ENCODE results near the gene EYS.

The EYS gene

DNA sequence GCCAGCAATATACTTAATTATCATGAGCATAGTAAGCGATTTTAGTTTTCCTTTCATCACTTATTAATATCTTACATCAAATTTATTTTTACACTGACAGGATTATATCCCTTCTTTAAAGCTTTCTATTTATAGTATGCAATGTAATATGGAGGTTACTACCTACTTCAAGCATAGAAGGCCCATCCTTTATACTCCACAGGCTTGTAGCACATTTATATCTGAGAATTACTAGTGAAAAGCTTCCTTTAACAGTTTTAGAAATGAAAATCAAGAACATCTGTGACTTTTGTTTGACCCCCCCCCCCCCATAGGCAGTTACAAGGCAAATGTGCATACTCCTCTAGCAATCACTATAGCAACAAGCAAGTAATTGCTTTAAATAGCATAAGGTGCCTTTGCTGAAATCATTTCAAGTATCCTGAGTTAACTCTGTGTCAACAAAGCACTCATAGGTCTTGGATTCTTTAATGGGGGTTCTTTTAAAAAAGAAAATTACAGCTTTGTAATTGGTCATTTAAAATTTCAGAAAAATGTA is 1153.7 kb downstream of the EYS start:
- Histone ChIP-seq H3K4me3 (no peak overlapping the region), H3K36me3 (ENCODE audit: insufficient read depth, low read length) (no peaks in the 10 kb centered on the region), H3K9me3 (ENCODE audit: low read depth, low read length) (no peaks in the 10 kb centered on the region), H3K27ac (no peak overlapping the region), H3K9ac (ENCODE audit: insufficient read length) (no peak overlapping the region)
- no peak for DNase-seq (ENCODE audit: low read depth, low spot score)
- no peak for TF ChIP-seq FOXP2 (optimal IDR thresholded peaks at IDR 0.05; ENCODE audit: control extremely low read depth, extremely low read length, insufficient read depth)
- no peak for TF ChIP-seq EZH2 (IDR thresholded peaks at IDR 0.05)
- no peak for TF ChIP-seq POLR2AphosphoS5 (IDR thresholded peaks at IDR 0.05; ENCODE audit: borderline replicate concordance, low read depth, low read length)

DNA sequence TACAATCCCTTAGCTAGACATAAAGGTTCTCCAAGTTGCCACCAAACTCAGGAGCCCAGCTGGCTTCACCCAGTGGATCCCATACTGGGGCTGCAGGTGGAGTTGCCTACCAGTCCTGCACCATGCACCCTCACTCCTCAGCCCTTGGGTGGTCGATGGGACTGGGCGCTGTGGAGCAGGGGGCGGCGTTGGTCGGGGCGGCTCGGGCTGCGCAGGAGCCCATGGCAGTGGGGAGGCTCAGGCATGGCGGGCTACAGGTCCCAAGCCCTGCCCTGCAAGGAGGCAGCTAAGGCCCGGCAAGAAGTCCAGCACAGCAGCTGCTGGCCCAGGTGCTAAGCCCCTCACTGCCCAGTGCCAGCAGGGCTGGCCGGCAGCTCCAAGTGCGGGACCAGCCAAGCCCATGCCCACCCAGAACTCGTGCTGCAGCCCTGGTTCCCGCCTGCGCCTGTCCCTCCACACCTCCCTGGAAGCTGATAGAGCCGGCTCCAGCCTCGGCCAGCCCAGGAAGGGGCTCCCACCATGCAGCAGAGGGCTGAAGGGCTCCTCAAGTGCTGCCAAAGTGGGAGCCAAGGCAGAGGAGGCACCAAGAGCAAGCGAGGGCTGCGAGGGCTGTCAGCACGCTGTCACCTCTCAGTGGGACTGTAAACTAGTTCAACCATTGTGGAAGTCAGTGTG is 1159.3 kb downstream of the EYS start:
- Histone ChIP-seq H3K27ac (no peak overlapping the region), H3K4me3 (no peak overlapping the region), H3K9ac (ENCODE audit: insufficient read length) (no peak overlapping the region), H3K36me3 (ENCODE audit: insufficient read depth, low read length) (no peaks in the 10 kb centered on the region), H3K9me3 (ENCODE audit: low read depth, low read length) (no peaks in the 10 kb centered on the region)
- no peak for DNase-seq (ENCODE audit: low read depth, low spot score)
- TF ChIP-seq POLR2AphosphoS5 (IDR thresholded peaks at IDR 0.05; ENCODE audit: borderline replicate concordance, low read depth, low read length), result no peak
- TF ChIP-seq EZH2 (IDR thresholded peaks at IDR 0.05), result no peak
- no peak for TF ChIP-seq FOXP2 (optimal IDR thresholded peaks at IDR 0.05; ENCODE audit: control extremely low read depth, extremely low read length, insufficient read depth)

DNA sequence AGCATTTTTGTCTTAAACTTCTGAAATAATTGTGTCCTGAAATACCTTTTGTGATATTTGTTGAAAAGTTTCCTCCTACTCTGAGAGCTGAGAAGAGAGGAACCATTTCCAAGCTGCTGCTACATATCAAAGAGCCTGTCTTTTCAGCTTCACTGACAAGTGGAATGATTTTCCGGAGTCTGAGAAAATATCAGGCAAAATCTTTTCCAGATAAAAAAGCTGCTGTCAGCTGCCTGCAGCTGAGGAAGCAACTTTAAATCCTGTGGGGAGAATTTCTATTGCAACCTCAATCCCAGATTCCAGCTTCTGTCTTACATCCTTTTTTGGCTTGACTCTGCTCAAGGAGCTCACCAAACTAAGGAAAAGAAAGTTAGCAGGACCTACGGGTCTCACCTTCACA is 1167.1 kb downstream of the EYS start:
- H3K36me3 ChIP-seq (ENCODE audit: insufficient read depth, low read length), result no peaks in the 10 kb centered on the region
- no peaks in the 10 kb centered on the region for H3K9me3 ChIP-seq (ENCODE audit: low read depth, low read length)
- H3K4me3 ChIP-seq, result no peak overlapping the region
- no peak for DNase-seq (ENCODE audit: low read depth, low spot score)
- H3K9ac ChIP-seq (ENCODE audit: insufficient read length), result no peak overlapping the region
- H3K27ac ChIP-seq, result no peak overlapping the region
- TF ChIP-seq EZH2 (IDR thresholded peaks at IDR 0.05), result no peak
- no peak for TF ChIP-seq FOXP2 (optimal IDR thresholded peaks at IDR 0.05; ENCODE audit: control extremely low read depth, extremely low read length, insufficient read depth)
- TF ChIP-seq POLR2AphosphoS5 (IDR thresholded peaks at IDR 0.05; ENCODE audit: borderline replicate concordance, low read depth, low read length), result no peak

DNA sequence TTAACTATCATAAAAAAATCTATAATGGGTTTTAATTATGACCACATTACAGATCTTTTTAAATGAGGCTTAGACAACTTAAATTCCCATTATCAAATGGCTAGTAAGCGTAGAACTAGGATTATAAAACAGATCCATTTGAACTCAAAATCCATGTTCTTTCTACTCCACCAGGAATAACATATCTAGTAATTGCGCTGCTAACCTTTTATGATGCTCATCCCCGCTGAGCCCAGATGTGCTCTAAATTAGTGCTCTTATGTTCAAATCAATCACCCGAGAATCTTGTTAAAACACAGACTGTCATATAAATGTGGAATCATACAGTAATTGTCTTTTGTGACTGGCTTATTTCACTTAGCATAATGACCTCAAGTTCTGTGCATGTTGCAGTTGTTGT is 1168.3 kb downstream of the EYS start:
- no peak for TF ChIP-seq FOXP2 (optimal IDR thresholded peaks at IDR 0.05; ENCODE audit: control extremely low read depth, extremely low read length, insufficient read depth)
- TF ChIP-seq POLR2AphosphoS5 (IDR thresholded peaks at IDR 0.05; ENCODE audit: borderline replicate concordance, low read depth, low read length), result no peak
- TF ChIP-seq EZH2 (IDR thresholded peaks at IDR 0.05), result no peak
- no peak for DNase-seq (ENCODE audit: low read depth, low spot score)
- H3K27ac ChIP-seq, result no peak overlapping the region
- no peaks in the 10 kb centered on the region for H3K36me3 ChIP-seq (ENCODE audit: insufficient read depth, low read length)
- H3K9me3 ChIP-seq (ENCODE audit: low read depth, low read length), result no peaks in the 10 kb centered on the region
- no peak overlapping the region for H3K4me3 ChIP-seq
- H3K9ac ChIP-seq (ENCODE audit: insufficient read length), result no peak overlapping the region

DNA sequence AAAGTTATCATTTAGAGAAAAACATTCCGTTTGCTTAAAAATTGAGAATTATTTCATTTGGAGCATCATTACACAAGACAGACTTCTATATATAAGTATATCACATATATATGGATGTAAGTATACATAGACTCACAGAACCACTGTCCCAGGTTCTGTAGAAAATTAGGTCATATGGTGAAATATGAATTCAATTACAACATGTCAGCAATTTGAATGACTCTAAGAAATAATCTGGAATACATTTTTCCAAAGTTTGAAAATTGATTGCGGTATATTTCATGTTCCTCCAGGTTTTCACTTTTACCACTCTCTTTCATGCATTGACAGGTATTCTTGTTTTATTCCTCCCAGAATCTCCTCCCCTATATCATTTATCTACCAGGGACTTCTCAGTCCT is 1179.1 kb downstream of the EYS start:
- H3K9me3 ChIP-seq (ENCODE audit: low read depth, low read length), result no peaks in the 10 kb centered on the region
- H3K9ac ChIP-seq (ENCODE audit: insufficient read length), result no peak overlapping the region
- H3K4me3 ChIP-seq, result no peak overlapping the region
- no peaks in the 10 kb centered on the region for H3K36me3 ChIP-seq (ENCODE audit: insufficient read depth, low read length)
- H3K27ac ChIP-seq, result no peak overlapping the region
- DNase-seq (ENCODE audit: low read depth, low spot score), result no peak
- TF ChIP-seq EZH2 (IDR thresholded peaks at IDR 0.05), result no peak
- no peak for TF ChIP-seq FOXP2 (optimal IDR thresholded peaks at IDR 0.05; ENCODE audit: control extremely low read depth, extremely low read length, insufficient read depth)
- TF ChIP-seq POLR2AphosphoS5 (IDR thresholded peaks at IDR 0.05; ENCODE audit: borderline replicate concordance, low read depth, low read length), result no peak

DNA sequence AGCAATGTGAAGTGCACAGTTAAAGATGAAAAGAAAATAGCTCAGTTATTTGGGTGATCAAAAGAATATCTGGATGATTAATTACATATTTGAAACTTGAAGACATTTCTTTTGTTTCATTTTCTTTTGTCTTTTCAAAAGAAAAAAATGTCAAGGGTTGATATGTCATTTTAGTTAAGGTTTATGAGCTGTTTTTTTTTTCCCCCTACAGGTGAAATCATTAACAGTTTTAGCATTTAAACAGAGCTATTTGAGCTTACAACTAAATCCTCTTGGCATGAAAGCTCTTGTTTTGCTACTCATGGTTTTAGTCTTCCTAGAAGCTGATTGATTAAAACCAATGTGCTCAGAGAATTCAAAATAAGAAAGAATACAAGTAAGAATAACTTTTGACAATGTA is 1184.2 kb downstream of the EYS start:
- Histone ChIP-seq H3K27ac (no peak overlapping the region), H3K9me3 (ENCODE audit: low read depth, low read length) (no peaks in the 10 kb centered on the region), H3K4me3 (no peak overlapping the region), H3K9ac (ENCODE audit: insufficient read length) (no peak overlapping the region), H3K36me3 (ENCODE audit: insufficient read depth, low read length) (no peaks in the 10 kb centered on the region)
- no peak for DNase-seq (ENCODE audit: low read depth, low spot score)
- no peak for TF ChIP-seq EZH2 (IDR thresholded peaks at IDR 0.05)
- no peak for TF ChIP-seq FOXP2 (optimal IDR thresholded peaks at IDR 0.05; ENCODE audit: control extremely low read depth, extremely low read length, insufficient read depth)
- TF ChIP-seq POLR2AphosphoS5 (IDR thresholded peaks at IDR 0.05; ENCODE audit: borderline replicate concordance, low read depth, low read length), result no peak

DNA sequence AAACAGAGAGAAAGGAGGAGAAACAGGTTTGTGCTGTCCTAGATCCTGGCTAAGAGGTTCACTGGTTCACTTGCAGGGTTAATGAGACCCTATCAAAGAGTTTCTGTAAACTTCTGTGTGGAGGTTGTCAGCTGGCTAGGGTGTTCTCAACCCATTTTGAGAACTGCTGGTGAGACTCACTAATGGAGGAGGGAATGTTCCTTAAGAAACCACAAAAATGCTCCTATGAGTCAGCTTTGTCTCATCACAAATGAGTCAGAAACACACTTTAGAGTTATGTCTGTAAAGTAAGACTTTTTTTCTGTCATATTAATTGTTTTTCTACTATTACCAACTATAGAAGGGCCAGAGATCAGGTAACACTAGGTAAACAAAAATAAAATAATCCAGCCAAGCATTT is 1187.0 kb downstream of the EYS start:
- TF ChIP-seq POLR2AphosphoS5 (IDR thresholded peaks at IDR 0.05; ENCODE audit: borderline replicate concordance, low read depth, low read length) (no peak), EZH2 (IDR thresholded peaks at IDR 0.05) (no peak), FOXP2 (optimal IDR thresholded peaks at IDR 0.05; ENCODE audit: control extremely low read depth, extremely low read length, insufficient read depth) (no peak)
- Histone ChIP-seq H3K36me3 (ENCODE audit: insufficient read depth, low read length) (no peaks in the 10 kb centered on the region), H3K9me3 (ENCODE audit: low read depth, low read length) (no peaks in the 10 kb centered on the region), H3K9ac (ENCODE audit: insufficient read length) (no peak overlapping the region), H3K27ac (no peak overlapping the region), H3K4me3 (no peak overlapping the region)
- DNase-seq (ENCODE audit: low read depth, low spot score), result peak; percentile 34

DNA sequence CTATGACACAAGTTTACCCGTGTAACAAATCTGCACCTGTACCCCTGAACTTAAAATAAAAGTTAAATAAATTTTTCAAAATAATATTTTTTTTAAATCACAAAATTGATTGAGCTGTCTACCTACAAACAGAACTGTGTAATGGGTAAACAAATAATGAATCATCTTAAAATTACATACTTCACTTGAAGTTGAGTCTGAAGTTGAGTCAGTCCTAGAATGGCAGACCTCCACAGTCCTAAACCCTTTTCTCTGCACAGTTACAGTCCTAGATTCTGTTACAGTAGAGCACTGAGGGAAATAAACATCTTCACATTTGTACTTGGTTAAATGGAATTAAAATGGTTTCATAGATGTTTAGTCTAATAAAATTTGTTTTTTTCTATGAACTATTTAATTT is 1190.6 kb downstream of the EYS start:
- no peak for DNase-seq (ENCODE audit: low read depth, low spot score)
- Histone ChIP-seq H3K9ac (ENCODE audit: insufficient read length) (no peak overlapping the region), H3K36me3 (ENCODE audit: insufficient read depth, low read length) (no peaks in the 10 kb centered on the region), H3K4me3 (no peak overlapping the region), H3K27ac (no peak overlapping the region), H3K9me3 (ENCODE audit: low read depth, low read length) (no peaks in the 10 kb centered on the region)
- TF ChIP-seq POLR2AphosphoS5 (IDR thresholded peaks at IDR 0.05; ENCODE audit: borderline replicate concordance, low read depth, low read length), result no peak
- TF ChIP-seq EZH2 (IDR thresholded peaks at IDR 0.05), result no peak
- no peak for TF ChIP-seq FOXP2 (optimal IDR thresholded peaks at IDR 0.05; ENCODE audit: control extremely low read depth, extremely low read length, insufficient read depth)

DNA sequence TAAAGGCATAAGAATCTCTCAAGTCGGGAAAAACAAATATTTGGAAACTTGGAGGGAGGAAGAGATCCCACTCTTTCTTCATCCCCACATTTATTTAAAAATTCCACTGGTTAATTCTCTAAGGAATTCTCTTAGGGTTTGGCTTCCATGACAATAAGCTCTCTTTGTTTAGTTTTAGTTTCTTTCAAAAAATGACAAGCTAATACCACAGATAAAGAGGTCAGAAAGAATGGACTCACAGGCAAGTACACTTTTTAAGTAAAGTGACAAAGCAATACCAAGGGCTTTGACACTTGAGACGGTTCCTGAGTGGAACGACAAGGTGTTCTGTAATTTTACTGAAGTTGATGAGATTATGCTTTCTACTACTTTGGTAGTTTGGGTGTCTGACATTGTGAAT is 1199.4 kb downstream of the EYS start:
- TF ChIP-seq EZH2 (IDR thresholded peaks at IDR 0.05) (no peak), FOXP2 (optimal IDR thresholded peaks at IDR 0.05; ENCODE audit: control extremely low read depth, extremely low read length, insufficient read depth) (no peak), POLR2AphosphoS5 (IDR thresholded peaks at IDR 0.05; ENCODE audit: borderline replicate concordance, low read depth, low read length) (no peak)
- H3K4me3 ChIP-seq, result no peak overlapping the region
- no peak overlapping the region for H3K27ac ChIP-seq
- no peaks in the 10 kb centered on the region for H3K9me3 ChIP-seq (ENCODE audit: low read depth, low read length)
- H3K9ac ChIP-seq (ENCODE audit: insufficient read length), result no peak overlapping the region
- no peak for DNase-seq (ENCODE audit: low read depth, low spot score)
- no peaks in the 10 kb centered on the region for H3K36me3 ChIP-seq (ENCODE audit: insufficient read depth, low read length)

Data from SK-N-MC (cell line).